Muscle of leg (tissue), 11 donors: ENCODE data around the gene PFDN6. TPM values are rescaled to one million over a fixed set of nuclear protein-coding genes. Genes with fewer than 3 reads are reported as not detected.
"Not testable (repeated sequence)": the region's sequence is repeated elsewhere in the genome, so short reads cannot be mapped to it uniquely, and the experiment has no call there.

Experiments used
- DNase-seq: peaks from one replicate; pipeline ENCODE4 v3.0.0; 2013
- H3K27ac ChIP-seq: one replicate; pipeline ENCODE4 v1.5.1; 2013; ENCODE audit warnings: mild to moderate bottlenecking, low read length, control low read depth
- H3K27me3 ChIP-seq: one replicate; pipeline ENCODE4 v1.6.1; 2013; ENCODE audit warnings: low read length; ENCODE audit not compliant: control insufficient read depth, insufficient read depth
- H3K36me3 ChIP-seq: one replicate; pipeline ENCODE4 v1.6.1; 2013; ENCODE audit warnings: low read length; ENCODE audit not compliant: control insufficient read depth, insufficient read depth
- H3K4me1 ChIP-seq: one replicate; pipeline ENCODE4 v1.6.1; 2013; ENCODE audit warnings: low read length; ENCODE audit not compliant: control insufficient read depth, insufficient read depth
- H3K4me3 ChIP-seq: one replicate; pipeline ENCODE4 v1.5.1; 2013; ENCODE audit warnings: low read length, control low read depth
- H3K9me3 ChIP-seq: replicated peaks from 2 replicates; pipeline ENCODE4 v1.6.1; 2013; ENCODE audit warnings: low read depth, low read length; ENCODE audit not compliant: control insufficient read depth
- WGBS: methylation state at CpG from one replicate; pipeline ENCODE4 v1.1.5; 2013; ENCODE audit warnings: missing lambda C conversion rate; ENCODE audit not compliant: insufficient coverage; 5-methylcytosine and 5-hydroxymethylcytosine counted together
- polyA plus RNA-seq, 8 donors: library from polyadenylated mRNA; unstranded; fragments of 120-200 nt; gene quantifications; one replicate each; pipeline versions ENCODE4 v1.2.1 to v1.2.3, GENCODE V29; 2013; ENCODE audit warnings: inconsistent platforms in 1 of 8, low replicate concordance in 1 of 8; ENCODE audit not compliant: insufficient read length in 8 of 8, insufficient read depth in 1 of 8
- total RNA-seq: library from RNA; stranded (reverse); fragments of 120-200 nt; gene quantifications from one replicate; pipeline ENCODE4 v1.2.4, GENCODE V29; 2013

PFDN6 gene
- total and polyA plus RNA-seq, 9 donors: 41.4 to 57.6 (median 48.7) TPM

GRCh38 chr6:33279971-33280511, 9.4 kb upstream of the PFDN6 start:
- WGBS: 0% methylated on average over 2 of the region's 5 CpGs
- H3K9me3 ChIP-seq: no peaks in the 10 kb centered on the region
- H3K4me3 ChIP-seq: no peak overlapping the region
- no peak overlapping the region for H3K27ac ChIP-seq
- no peaks in the 10 kb centered on the region for H3K27me3 ChIP-seq
- H3K4me1 ChIP-seq: peaks cover 20% of the 10 kb centered on the region
- DNase-seq: no peak
- H3K36me3 ChIP-seq: peaks cover 72% of the 10 kb centered on the region

DNA sequence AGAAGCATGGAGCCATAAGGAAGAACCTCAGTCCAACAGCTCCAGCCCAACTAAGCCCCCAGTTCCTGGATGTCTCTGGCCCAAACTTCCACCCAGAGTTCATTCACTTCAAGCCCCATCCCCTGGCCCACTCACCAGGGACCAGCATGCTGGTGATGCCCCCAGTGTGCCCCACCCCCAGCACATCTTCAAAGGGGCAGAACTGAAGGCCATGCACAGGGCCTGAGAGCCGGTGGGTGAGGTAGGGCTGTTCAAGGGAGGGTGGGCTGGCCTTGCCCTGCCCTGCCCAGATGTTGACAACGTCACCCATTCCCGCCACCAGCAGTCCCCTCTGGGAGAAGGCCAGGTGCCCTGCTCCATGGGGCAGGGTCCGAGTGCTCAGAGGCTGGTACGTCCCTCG, 8.9 kb upstream of the PFDN6 start:
- Histone ChIP-seq H3K9me3 (no peaks in the 10 kb centered on the region), H3K27me3 (no peaks in the 10 kb centered on the region), H3K27ac (no peak overlapping the region), H3K4me3 (no peak overlapping the region), H3K36me3 (peaks cover 67% of the 10 kb centered on the region), H3K4me1 (peaks cover 17% of the 10 kb centered on the region)
- WGBS: 92% methylated on average over 6 of the region's 6 CpGs
- no peak for DNase-seq

DNA sequence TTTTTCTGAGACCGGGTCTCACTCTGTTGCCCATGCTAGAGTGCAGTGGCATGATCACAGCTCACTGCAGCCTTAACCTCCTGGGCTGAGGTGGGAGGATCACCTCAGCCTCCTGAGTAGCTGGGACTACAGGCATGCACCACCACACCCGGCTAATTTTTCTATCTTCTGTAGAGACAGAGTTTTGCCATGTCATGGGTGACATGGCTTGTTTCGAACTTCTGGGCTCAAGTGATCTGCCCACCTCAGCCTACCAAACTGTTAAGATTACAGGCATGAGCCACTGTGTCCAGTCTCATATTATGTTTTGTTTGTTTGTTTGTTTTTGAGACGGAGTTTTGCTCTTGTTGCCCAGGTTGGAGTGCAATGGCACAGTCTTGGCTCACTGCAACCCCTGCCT, 4.2 kb upstream of the PFDN6 start:
- Histone ChIP-seq H3K36me3 (peaks cover 57% of the 10 kb centered on the region), H3K4me1 (peaks cover 13% of the 10 kb centered on the region)
- not testable (repeated sequence) for H3K27me3 ChIP-seq, H3K9me3 ChIP-seq, H3K27ac ChIP-seq, H3K4me3 ChIP-seq, DNase-seq
- no CpG with 5 or more reads among the region's 4 CpGs for WGBS

GRCh38 chr6:33286946-33287914, 2.2 kb upstream of the PFDN6 start:
- Histone ChIP-seq H3K9me3 (no peaks in the 10 kb centered on the region), H3K4me3 (no peak overlapping the region)
- WGBS: 89% methylated on average over 18 of the region's 22 CpGs

DNA sequence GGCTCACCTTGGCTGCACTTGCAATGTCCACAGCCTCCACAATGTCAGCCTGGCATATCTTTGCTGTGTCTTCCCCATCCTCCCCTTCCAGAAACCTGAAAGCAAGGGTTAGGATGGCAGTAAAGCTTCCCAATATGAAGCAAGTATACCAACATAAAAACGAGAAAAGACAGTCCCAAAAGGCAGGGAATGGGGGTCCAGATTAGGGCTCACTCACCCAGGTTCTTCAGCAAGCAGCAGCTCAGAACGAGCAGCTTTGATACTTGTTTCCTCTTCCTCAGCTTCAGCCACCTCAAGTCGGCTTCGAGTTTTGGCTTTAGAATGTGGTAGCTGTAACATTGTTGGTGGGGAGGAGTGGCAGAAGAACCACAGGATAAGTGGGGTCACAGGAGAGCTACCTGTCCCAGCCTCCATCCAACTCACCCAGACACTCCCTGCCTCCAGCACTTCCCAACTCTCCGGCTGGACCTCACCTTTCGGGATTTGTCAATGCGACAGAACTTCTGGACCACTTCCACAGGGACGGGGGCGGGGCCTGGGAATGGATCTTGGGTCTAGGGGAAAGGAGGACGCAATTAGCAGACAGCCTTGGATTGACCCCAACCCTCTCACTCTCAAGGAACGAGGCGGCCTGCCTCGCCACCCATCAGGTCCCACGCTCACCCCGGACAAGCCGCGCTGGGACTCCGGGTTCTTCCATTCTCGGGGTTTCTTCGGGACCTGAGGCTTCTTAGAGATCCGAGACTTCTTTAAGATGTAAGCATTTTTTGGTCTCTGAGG, 1.1 kb upstream of the PFDN6 start:
- Histone ChIP-seq H3K27me3 (no peaks in the 10 kb centered on the region), H3K9me3 (no peaks in the 10 kb centered on the region), H3K27ac (peak overlapping the region; percentile 77), H3K36me3 (peaks cover 62% of the 10 kb centered on the region), H3K4me3 (peak overlapping the region; percentile 94), H3K4me1 (peaks cover 15% of the 10 kb centered on the region)
- WGBS: 17% methylated on average over 8 of the region's 21 CpGs
- DNase-seq: no peak

More at GRCh38 chr6:33286946-33287914, 2.2 kb upstream of the PFDN6 start:
- H3K36me3 ChIP-seq: peaks cover 64% of the 10 kb centered on the region
- no peak for DNase-seq
- peaks cover 15% of the 10 kb centered on the region for H3K4me1 ChIP-seq
- no peak overlapping the region for H3K27ac ChIP-seq
- no peaks in the 10 kb centered on the region for H3K27me3 ChIP-seq

GRCh38 chr6:33289784-33290315, 449 bp downstream of the PFDN6 start:
- 0% methylated on average over 3 of the region's 14 CpGs for WGBS
- Histone ChIP-seq H3K9me3 (no peaks in the 10 kb centered on the region), H3K27me3 (no peaks in the 10 kb centered on the region), H3K36me3 (peaks cover 61% of the 10 kb centered on the region), H3K27ac (peak overlapping the region; percentile 77), H3K4me1 (peaks cover 15% of the 10 kb centered on the region), H3K4me3 (peak overlapping the region; percentile 94)
- DNase-seq: no peak

- Histone ChIP-seq H3K4me3 (peak overlapping the region; percentile 94), H3K27ac (no peak overlapping the region), H3K27me3 (no peaks in the 10 kb centered on the region), H3K4me1 (peaks cover 15% of the 10 kb centered on the region), H3K36me3 (peaks cover 66% of the 10 kb centered on the region), H3K9me3 (no peaks in the 10 kb centered on the region)
- no peak for DNase-seq
- WGBS: 72% methylated on average over 6 of the region's 7 CpGs
Measured at GRCh38 chr6:33290459-33290858, 1.1 kb downstream of the PFDN6 start.

DNA sequence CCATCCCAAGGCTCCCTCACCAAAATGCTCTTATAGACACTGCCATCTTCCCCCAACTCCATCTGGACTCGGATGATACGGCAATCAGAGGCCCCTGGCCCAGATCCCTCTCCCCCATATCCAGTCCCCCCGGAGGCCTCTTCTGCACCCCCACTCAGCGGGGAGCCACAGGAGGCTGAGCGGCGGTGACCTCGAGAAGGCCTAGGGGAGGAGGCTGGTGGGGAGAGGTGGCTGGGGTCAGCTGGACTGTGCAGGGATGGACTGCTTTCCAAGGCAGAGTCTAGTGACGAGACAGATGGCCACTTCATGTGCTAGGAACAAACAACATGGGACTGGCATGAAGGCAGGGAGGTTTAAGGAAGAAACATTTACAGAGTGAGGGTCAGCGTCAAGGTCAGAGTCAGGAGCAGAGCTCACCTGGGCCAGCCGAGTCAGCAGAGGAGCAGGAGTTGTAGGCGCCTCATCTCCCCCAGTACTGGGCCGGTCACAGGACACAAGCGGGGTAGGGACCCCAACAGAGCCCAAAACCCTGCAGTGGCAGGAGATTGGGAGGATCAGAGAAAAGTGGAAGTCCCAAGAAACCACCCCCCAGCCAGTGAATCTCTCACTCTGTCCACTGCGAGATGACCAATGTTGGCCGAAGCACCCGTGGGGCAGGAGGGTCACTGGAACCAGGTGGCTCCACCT, 3.7 kb downstream of the PFDN6 start:
- no peak overlapping the region for H3K4me3 ChIP-seq
- H3K9me3 ChIP-seq: no peaks in the 10 kb centered on the region
- peaks cover 63% of the 10 kb centered on the region for H3K36me3 ChIP-seq
- 75% methylated on average over 7 of the region's 16 CpGs for WGBS
- no peak overlapping the region for H3K27ac ChIP-seq
- no peaks in the 10 kb centered on the region for H3K27me3 ChIP-seq
- H3K4me1 ChIP-seq: peaks cover 23% of the 10 kb centered on the region
- no peak for DNase-seq

- no peaks in the 10 kb centered on the region for H3K27me3 ChIP-seq
- peaks cover 63% of the 10 kb centered on the region for H3K36me3 ChIP-seq
- no peak overlapping the region for H3K27ac ChIP-seq
- no peaks in the 10 kb centered on the region for H3K9me3 ChIP-seq
- WGBS: 51% methylated on average over 4 of the region's 10 CpGs
- H3K4me3 ChIP-seq: no peak overlapping the region
- peaks cover 19% of the 10 kb centered on the region for H3K4me1 ChIP-seq
- no peak for DNase-seq
Measured at GRCh38 chr6:33294086-33294823, 4.9 kb downstream of the PFDN6 start.
